GM23338 (cell line): ENCODE measurements around the gene ECM2.

Source experiments
- TF ChIP-seq, protein P1 (sequence below), 2 experiments: fragments of 200-600 bp in 1 of 2; sonication (generic) in 1 of 2; conservative IDR thresholded peaks; 2 replicates each; pipeline versions ENCODE4 v1.5.1 to v1.6.1; 2016 to 2017; ENCODE audit warnings: antibody characterized with exemption in 2 of 2, low read depth in 2 of 2, mild to moderate bottlenecking in 2 of 2, moderate library complexity in 1 of 2
- TF ChIP-seq, protein P2 (sequence below): IDR thresholded peaks from one replicate; pipeline ENCODE4 v1.6.1; 2018; ENCODE audit warnings: antibody characterized with exemption; ENCODE audit not compliant: unreplicated experiment

DNA sequence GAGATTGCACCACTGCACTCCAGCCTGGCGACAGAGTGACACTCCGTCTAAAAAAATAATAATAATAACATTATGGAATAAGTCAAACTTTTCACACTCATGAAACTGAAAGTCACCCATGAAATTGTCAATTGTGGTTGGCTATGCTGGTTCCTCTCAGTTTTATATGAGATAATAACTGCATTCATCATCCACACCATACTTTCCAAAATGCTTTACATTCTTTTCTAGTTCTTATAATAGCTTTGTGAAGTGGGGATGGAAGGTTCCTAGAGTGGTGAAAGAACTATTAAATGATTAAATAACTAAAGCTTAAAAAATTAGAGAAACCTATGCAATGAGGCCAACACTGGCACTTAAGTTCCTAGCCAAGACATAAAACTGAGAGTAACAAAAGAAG lies 40.9 kb downstream of the ECM2 start:
- TF ChIP-seq, protein P1, sequence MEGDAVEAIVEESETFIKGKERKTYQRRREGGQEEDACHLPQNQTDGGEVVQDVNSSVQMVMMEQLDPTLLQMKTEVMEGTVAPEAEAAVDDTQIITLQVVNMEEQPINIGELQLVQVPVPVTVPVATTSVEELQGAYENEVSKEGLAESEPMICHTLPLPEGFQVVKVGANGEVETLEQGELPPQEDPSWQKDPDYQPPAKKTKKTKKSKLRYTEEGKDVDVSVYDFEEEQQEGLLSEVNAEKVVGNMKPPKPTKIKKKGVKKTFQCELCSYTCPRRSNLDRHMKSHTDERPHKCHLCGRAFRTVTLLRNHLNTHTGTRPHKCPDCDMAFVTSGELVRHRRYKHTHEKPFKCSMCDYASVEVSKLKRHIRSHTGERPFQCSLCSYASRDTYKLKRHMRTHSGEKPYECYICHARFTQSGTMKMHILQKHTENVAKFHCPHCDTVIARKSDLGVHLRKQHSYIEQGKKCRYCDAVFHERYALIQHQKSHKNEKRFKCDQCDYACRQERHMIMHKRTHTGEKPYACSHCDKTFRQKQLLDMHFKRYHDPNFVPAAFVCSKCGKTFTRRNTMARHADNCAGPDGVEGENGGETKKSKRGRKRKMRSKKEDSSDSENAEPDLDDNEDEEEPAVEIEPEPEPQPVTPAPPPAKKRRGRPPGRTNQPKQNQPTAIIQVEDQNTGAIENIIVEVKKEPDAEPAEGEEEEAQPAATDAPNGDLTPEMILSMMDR (conservative IDR thresholded peaks at IDR 0.05; ENCODE audit: low read depth in 2 of 2), result no peak
- TF ChIP-seq, protein P2, sequence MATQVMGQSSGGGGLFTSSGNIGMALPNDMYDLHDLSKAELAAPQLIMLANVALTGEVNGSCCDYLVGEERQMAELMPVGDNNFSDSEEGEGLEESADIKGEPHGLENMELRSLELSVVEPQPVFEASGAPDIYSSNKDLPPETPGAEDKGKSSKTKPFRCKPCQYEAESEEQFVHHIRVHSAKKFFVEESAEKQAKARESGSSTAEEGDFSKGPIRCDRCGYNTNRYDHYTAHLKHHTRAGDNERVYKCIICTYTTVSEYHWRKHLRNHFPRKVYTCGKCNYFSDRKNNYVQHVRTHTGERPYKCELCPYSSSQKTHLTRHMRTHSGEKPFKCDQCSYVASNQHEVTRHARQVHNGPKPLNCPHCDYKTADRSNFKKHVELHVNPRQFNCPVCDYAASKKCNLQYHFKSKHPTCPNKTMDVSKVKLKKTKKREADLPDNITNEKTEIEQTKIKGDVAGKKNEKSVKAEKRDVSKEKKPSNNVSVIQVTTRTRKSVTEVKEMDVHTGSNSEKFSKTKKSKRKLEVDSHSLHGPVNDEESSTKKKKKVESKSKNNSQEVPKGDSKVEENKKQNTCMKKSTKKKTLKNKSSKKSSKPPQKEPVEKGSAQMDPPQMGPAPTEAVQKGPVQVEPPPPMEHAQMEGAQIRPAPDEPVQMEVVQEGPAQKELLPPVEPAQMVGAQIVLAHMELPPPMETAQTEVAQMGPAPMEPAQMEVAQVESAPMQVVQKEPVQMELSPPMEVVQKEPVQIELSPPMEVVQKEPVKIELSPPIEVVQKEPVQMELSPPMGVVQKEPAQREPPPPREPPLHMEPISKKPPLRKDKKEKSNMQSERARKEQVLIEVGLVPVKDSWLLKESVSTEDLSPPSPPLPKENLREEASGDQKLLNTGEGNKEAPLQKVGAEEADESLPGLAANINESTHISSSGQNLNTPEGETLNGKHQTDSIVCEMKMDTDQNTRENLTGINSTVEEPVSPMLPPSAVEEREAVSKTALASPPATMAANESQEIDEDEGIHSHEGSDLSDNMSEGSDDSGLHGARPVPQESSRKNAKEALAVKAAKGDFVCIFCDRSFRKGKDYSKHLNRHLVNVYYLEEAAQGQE, result no peak
